ENCODE data around the gene PIH1D1. TPM values are rescaled to one million over a fixed set of nuclear protein-coding genes. Genes with fewer than 3 reads are reported as not detected.
A peak's percentile ranks its signal among the peaks of the same experiment; 100 is the strongest.

The PIH1D1 gene
- total RNA-seq, 2 experiments from 2014 or later = 145 to 151 TPM

GRCh38 chr19:49398931-49399330, 52.7 kb downstream of the PIH1D1 start:
- POLR2A ChIA-PET = no interaction called here
- Histone ChIP-seq H3K9me3 (ENCODE audit: control insufficient read depth in 1 of 2, insufficient read depth in 1 of 2, low read length in 2 of 2) (no peaks in the 10 kb centered on the region), H3K4me1 (ENCODE audit: insufficient read depth, low read length) (peaks cover 25% of the 10 kb centered on the region), H3K27me3 (ENCODE audit: control insufficient read depth in 1 of 2, insufficient read depth in 2 of 2, low read length in 2 of 2) (no peaks in the 10 kb centered on the region), H3K27ac (ENCODE audit: low read depth in 1 of 2, low read length in 2 of 2) (no peak overlapping the region), H3K36me3 (ENCODE audit: insufficient read depth, low read length) (no peaks in the 10 kb centered on the region), H3K4me3 (ENCODE audit: low read length) (no peak overlapping the region)
- intact Hi-C loops (cut with DNase I, micrococcal nuclease) = loop anchor here in 1 of 2 experiments (10.0 kb wide), 1 partner anchor 146 kb away; no protein-coding TSS in a partner anchor
- no peaks in the 10 kb centered on the region for H3K27me3 Mint-ChIP-seq
- no peak overlapping the region for H3K4me3 Mint-ChIP-seq
- no peaks in the 10 kb centered on the region for H3K9me3 Mint-ChIP-seq
- no peak overlapping the region for H3K27ac Mint-ChIP-seq
- peaks cover 28% of the 10 kb centered on the region for H3K4me1 Mint-ChIP-seq (ENCODE audit: low read depth)
- TF ChIP-seq, protein P1, sequence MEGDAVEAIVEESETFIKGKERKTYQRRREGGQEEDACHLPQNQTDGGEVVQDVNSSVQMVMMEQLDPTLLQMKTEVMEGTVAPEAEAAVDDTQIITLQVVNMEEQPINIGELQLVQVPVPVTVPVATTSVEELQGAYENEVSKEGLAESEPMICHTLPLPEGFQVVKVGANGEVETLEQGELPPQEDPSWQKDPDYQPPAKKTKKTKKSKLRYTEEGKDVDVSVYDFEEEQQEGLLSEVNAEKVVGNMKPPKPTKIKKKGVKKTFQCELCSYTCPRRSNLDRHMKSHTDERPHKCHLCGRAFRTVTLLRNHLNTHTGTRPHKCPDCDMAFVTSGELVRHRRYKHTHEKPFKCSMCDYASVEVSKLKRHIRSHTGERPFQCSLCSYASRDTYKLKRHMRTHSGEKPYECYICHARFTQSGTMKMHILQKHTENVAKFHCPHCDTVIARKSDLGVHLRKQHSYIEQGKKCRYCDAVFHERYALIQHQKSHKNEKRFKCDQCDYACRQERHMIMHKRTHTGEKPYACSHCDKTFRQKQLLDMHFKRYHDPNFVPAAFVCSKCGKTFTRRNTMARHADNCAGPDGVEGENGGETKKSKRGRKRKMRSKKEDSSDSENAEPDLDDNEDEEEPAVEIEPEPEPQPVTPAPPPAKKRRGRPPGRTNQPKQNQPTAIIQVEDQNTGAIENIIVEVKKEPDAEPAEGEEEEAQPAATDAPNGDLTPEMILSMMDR (IDR thresholded peaks at IDR 0.05) = no peak
- DNase-seq (no peak), ATAC-seq (ENCODE audit: poor library complexity) (no peak)
- CTCF ChIA-PET = no interaction called here
- H3K36me3 Mint-ChIP-seq (ENCODE audit: low read depth) = no peaks in the 10 kb centered on the region

DNA sequence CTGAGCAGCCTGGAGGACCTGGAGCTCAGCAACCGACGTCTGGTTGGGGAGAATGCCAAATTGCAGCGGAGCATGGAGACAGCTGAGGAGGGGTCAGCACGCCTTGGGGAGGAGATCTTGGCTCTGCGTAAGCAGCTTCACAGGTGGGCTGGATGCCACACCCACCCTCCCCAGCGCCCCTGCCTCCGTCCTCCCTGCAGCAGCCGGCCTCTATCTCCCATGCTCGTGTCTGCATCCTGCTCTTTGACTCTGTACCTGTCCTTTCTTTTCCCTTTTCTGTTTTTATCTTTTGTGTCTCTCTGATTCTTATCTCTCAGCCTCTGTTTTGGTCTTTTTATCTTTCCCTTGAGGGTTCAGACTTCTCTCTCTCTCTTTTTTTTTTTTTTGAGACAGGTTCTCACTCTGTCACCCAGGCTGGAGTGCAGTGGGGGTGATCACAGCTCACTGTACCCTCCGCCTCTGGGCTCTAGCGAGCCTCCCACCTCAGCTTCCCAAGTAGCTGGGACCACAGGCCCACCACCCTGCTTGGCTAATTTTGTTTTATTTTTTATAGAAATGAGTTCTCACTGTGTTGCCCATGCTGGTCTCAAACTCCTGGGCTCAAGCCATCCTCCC, 53.5 kb downstream of the PIH1D1 start:
- peak; percentile 41 for ATAC-seq (ENCODE audit: poor library complexity)
- DNase-seq = peak in 1 of 14 experiments; percentile 15
- TF ChIP-seq, protein P1 (IDR thresholded peaks at IDR 0.05) = no peak

DNA sequence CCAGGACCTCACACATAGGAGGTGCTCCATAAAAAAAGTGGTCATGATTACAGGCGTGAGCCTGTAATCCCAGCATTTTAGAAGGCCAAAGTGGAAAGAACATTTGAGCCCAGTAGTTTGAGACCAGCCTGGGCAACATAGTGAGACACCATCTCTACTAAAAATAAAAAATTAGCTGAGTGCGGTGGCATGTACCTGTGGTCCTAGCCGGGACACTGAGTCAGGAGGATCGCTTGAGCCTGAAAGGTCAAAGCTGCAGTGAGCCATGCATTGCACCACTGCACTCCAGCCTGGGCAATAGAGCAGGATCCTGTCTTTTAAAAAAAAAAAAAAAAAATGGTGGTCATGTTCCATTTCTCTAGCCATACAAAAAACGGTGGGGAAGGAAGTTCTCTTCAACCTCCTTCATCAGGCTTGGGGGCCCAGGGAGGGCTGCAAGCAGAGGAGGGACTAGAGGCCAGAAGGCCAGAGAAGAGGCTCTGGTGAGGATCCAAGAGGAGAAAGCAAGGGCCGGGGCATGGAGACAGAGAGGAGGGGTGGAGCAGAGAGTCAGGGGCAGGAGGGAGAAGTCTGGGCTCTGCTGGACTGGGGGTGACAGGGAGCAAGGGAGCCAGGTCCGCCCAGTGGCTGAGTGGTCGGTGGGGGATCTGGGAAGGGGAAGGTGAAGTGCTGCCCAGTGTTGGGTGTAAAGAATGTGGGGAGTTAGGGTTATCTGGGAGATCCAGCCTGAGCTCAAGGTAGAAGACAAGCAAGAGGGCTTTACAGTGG, 54.7 kb downstream of the PIH1D1 start:
- Histone ChIP-seq H3K9me3 (ENCODE audit: control insufficient read depth in 1 of 2, insufficient read depth in 1 of 2, low read length in 2 of 2) (no peaks in the 10 kb centered on the region), H3K27me3 (ENCODE audit: control insufficient read depth in 1 of 2, insufficient read depth in 2 of 2, low read length in 2 of 2) (no peaks in the 10 kb centered on the region), H3K4me1 (ENCODE audit: insufficient read depth, low read length) (peaks cover 31% of the 10 kb centered on the region), H3K36me3 (ENCODE audit: insufficient read depth, low read length) (no peaks in the 10 kb centered on the region), H3K4me3 (ENCODE audit: low read length) (no peak overlapping the region), H3K27ac (ENCODE audit: low read depth in 1 of 2, low read length in 2 of 2) (no peak overlapping the region)
- Mint-ChIP-seq H3K36me3 (ENCODE audit: low read depth) (no peaks in the 10 kb centered on the region), H3K4me3 (no peak overlapping the region), H3K9me3 (no peaks in the 10 kb centered on the region), H3K4me1 (ENCODE audit: low read depth) (peaks cover 24% of the 10 kb centered on the region), H3K27ac (no peak overlapping the region), H3K27me3 (no peaks in the 10 kb centered on the region)
- no peak for DNase-seq
- no peak for ATAC-seq (ENCODE audit: poor library complexity)
- ChIA-PET CTCF (no interaction called here), POLR2A (interaction anchor here (0.7 to 1.5 kb wide), 4 partner anchors 10 to 57 kb away, joined by 3 to 6 read pairs (median 4); partner anchors contain the start of gene GFY)
- TF ChIP-seq, protein P1 (IDR thresholded peaks at IDR 0.05) = no peak
- intact Hi-C loops (cut with DNase I, micrococcal nuclease) = loop anchor here in 1 of 2 experiments (10.0 kb wide), 1 partner anchor 148 kb away; no protein-coding TSS in a partner anchor

More for the DNA sequence above, 53.5 kb downstream of the PIH1D1 start:
- H3K9me3 ChIP-seq (ENCODE audit: control insufficient read depth in 1 of 2, insufficient read depth in 1 of 2, low read length in 2 of 2) = no peaks in the 10 kb centered on the region
- H3K4me3 ChIP-seq (ENCODE audit: low read length) = no peak overlapping the region
- no peak overlapping the region for H3K27ac ChIP-seq (ENCODE audit: low read depth in 1 of 2, low read length in 2 of 2)
- CTCF ChIA-PET = interaction anchor here (0.7 kb wide), 1 partner anchor 199 kb away, joined by 4 read pairs; no protein-coding TSS in a partner anchor
- Mint-ChIP-seq H3K36me3 (ENCODE audit: low read depth) (no peaks in the 10 kb centered on the region), H3K27ac (no peak overlapping the region), H3K4me3 (peak overlapping the region; percentile 2), H3K9me3 (no peaks in the 10 kb centered on the region), H3K4me1 (ENCODE audit: low read depth) (peaks cover 21% of the 10 kb centered on the region), H3K27me3 (no peaks in the 10 kb centered on the region)
- H3K4me1 ChIP-seq (ENCODE audit: insufficient read depth, low read length) = peaks cover 28% of the 10 kb centered on the region
- no peaks in the 10 kb centered on the region for H3K27me3 ChIP-seq (ENCODE audit: control insufficient read depth in 1 of 2, insufficient read depth in 2 of 2, low read length in 2 of 2)
- intact Hi-C loops (cut with DNase I, micrococcal nuclease) = loop anchor here in 1 of 2 experiments (10.0 kb wide), 1 partner anchor 147 kb away; no protein-coding TSS in a partner anchor
- no peaks in the 10 kb centered on the region for H3K36me3 ChIP-seq (ENCODE audit: insufficient read depth, low read length)
- POLR2A ChIA-PET = interaction anchor here (0.7 to 1.5 kb wide), 4 partner anchors 9 to 55 kb away, joined by 3 to 6 read pairs (median 4); partner anchors contain the start of gene GFY

Small RNA genes lying within 50 kb of the gene (microRNA-seq; reads per million reads assigned to microRNA genes)
- gene MIR150 (ENCODE audit: borderline microRNAs expressed, borderline replicate concordance) = 87,192 reads per million, percentile 99 among the genes with 10 or more reads in this experiment

Other genes starting within 250 kb of the PIH1D1 start
- 1 to 10 TPM; 1.5 to 2.4 TPM for gene SLC6A16, start 126.6 kb downstream of the PIH1D1 start, total RNA-seq
- 100 to 1,000 TPM; 329 to 350 TPM for gene CD37, start 116.4 kb downstream of the PIH1D1 start, total RNA-seq
- gene TEAD2, start 89.4 kb downstream of the PIH1D1 start, total RNA-seq = not detected
- gene DKKL1, start 87.9 kb downstream of the PIH1D1 start, total RNA-seq = not detected
- gene KASH5, start 63.6 kb downstream of the PIH1D1 start, total RNA-seq = not detected
- gene PTH2, start 28.4 kb downstream of the PIH1D1 start, total RNA-seq = not detected
- not detected for gene GFY, start 26.4 kb downstream of the PIH1D1 start, total RNA-seq
- gene SLC17A7, start 10.3 kb downstream of the PIH1D1 start, total RNA-seq = not detected
- 10 to 100 TPM; 25.1 to 25.8 TPM for gene ALDH16A1, start 1.4 kb upstream of the PIH1D1 start, total RNA-seq
- 100 to 1,000 TPM; 311 to 325 TPM for gene FLT3LG, start 22.4 kb upstream of the PIH1D1 start, total RNA-seq
- gene RPL13A, start 35.8 kb upstream of the PIH1D1 start, total RNA-seq = 1,000 to 10,000 TPM; 5,328 to 5,481 TPM
- 1,000 to 10,000 TPM; 2,912 to 3,041 TPM for gene RPS11, start 44.6 kb upstream of the PIH1D1 start, total RNA-seq
- 10 to 100 TPM; 50.2 to 52.5 TPM for gene FCGRT, start 60.8 kb upstream of the PIH1D1 start, total RNA-seq
- gene RCN3, start 76.2 kb upstream of the PIH1D1 start, total RNA-seq = 1 to 10 TPM; 4.8 to 7.8 TPM
- gene NOSIP, start 128.7 kb upstream of the PIH1D1 start, total RNA-seq = 100 to 1,000 TPM; 202 to 203 TPM
- under 1 TPM; 0.49 to 0.78 TPM for gene PRRG2, start 129.5 kb upstream of the PIH1D1 start, total RNA-seq
- 10 to 100 TPM; 41.7 to 42.2 TPM for gene PRR12, start 139.4 kb upstream of the PIH1D1 start, total RNA-seq
- 1 to 10 TPM; 4.2 to 4.7 TPM for gene RRAS, start 188.3 kb upstream of the PIH1D1 start, total RNA-seq
- 10 to 100 TPM; 30.6 to 34.8 TPM for gene SCAF1, start 190.4 kb upstream of the PIH1D1 start, total RNA-seq
- 100 to 1,000 TPM; 109 to 119 TPM for gene IRF3, start 214.0 kb upstream of the PIH1D1 start, total RNA-seq
- 10 to 100 TPM in 1 of 2 experiments, 1 to 10 TPM in 1; 9.9 to 11.3 TPM for gene BCL2L12, start 214.1 kb upstream of the PIH1D1 start, total RNA-seq
- 10 to 100 TPM; 41.5 to 46.4 TPM for gene PRMT1, start 225.5 kb upstream of the PIH1D1 start, total RNA-seq
- 1 to 10 TPM; 2.1 to 2.5 TPM for gene ADM5, start 237.8 kb upstream of the PIH1D1 start, total RNA-seq
- under 1 TPM; 0.47 to 0.59 TPM for gene CPT1C, start 239.3 kb upstream of the PIH1D1 start, total RNA-seq

Measured in CD4-positive, alpha-beta T cell (primary cell).